Gastrocnemius medialis (tissue), 4 donors: ENCODE results near the gene NUDCD3.

Experiments
- CTCF ChIP-seq, 5 experiments: fragments of 450-650 bp in 3 of 5; fragments of 200-600 bp in 2 of 5; sonication (generic) in 2 of 5; IDR thresholded peaks in 4 of 5; conservative IDR thresholded peaks in 1 of 5; 1 replicate in 4 of 5; 2 replicates in 1 of 5; pipeline ENCODE4 v1.5.1; 2016 to 2019; ENCODE audit warnings: antibody characterized with exemption in 5 of 5, mild to moderate bottlenecking in 3 of 5, moderate library complexity in 3 of 5
- POLR2A ChIP-seq, 2 donors: fragments of 450-650 bp; IDR thresholded peaks; one replicate each; pipeline ENCODE4 v1.6.1; 2017; ENCODE audit warnings: antibody characterized with exemption in 2 of 2, mild to moderate bottlenecking in 2 of 2, moderate library complexity in 2 of 2

- TF ChIP-seq CTCF (IDR thresholded peaks at IDR 0.05 in 4 of 5, conservative IDR thresholded peaks at IDR 0.05 in 1 of 5) (no peak), POLR2A (IDR thresholded peaks at IDR 0.05) (no peak)
Measured at GRCh38 chr7:44519546-44519945, 29.1 kb upstream of the NUDCD3 start.
